ENCODE results near the gene FSCN2. TPM values are rescaled to one million over a fixed set of nuclear protein-coding genes. Genes with fewer than 3 reads are reported as not detected.
"Not testable (repeated sequence)": the region's sequence is repeated elsewhere in the genome, so short reads cannot be mapped to it uniquely, and the experiment has no call there.

FSCN2 gene
- total RNA-seq, 4 donors from 2014 or later: 1.1 to 2.3 (median 1.8) TPM; not detected in 1

DNA sequence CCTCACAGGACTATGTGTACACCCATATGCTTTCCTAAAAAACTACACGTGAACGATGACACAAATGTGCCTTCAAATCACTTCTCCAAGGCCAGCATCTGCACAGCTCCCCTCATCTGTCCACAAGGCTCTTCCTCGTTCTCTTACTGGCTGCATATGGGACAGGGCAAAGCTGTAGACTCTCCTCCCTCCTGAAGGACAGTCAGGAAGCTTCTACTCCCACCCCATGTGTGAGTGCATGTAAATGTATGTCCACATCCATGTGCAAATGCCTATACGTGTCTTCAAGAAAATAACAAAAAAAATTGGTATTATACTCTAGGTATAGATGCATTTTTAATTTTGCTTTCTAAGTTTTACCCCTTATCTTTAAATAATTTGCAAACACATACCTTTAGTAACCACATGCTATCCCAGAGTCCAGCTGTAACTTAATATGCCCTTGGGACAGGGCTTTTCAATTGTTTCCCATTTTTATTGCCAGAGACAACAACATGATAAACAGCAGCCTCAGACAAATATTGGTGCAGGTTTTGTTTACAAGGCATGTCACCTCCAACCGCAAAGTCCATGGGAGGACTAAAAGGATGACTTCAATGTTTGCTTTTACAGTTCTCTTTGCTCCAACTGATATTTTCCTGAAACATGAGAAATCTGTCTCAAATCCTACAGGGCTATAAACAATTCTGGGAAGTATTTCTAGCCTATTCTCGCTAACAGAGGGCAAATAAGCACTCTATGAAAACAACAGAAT, 55.6 kb downstream of the FSCN2 start:
- no peaks in the 10 kb centered on the region for H3K27me3 ChIP-seq
- WGBS, 2 donors: 85 to 87% methylated on average over 6 of the region's 6 CpGs
- no peak overlapping the region for H3K27ac ChIP-seq
- no peaks in the 10 kb centered on the region for H3K4me1 ChIP-seq
- H3K4me3 ChIP-seq: no peak overlapping the region
- TF ChIP-seq POLR2A (IDR thresholded peaks at IDR 0.05): no peak
- TF ChIP-seq, protein P1, sequence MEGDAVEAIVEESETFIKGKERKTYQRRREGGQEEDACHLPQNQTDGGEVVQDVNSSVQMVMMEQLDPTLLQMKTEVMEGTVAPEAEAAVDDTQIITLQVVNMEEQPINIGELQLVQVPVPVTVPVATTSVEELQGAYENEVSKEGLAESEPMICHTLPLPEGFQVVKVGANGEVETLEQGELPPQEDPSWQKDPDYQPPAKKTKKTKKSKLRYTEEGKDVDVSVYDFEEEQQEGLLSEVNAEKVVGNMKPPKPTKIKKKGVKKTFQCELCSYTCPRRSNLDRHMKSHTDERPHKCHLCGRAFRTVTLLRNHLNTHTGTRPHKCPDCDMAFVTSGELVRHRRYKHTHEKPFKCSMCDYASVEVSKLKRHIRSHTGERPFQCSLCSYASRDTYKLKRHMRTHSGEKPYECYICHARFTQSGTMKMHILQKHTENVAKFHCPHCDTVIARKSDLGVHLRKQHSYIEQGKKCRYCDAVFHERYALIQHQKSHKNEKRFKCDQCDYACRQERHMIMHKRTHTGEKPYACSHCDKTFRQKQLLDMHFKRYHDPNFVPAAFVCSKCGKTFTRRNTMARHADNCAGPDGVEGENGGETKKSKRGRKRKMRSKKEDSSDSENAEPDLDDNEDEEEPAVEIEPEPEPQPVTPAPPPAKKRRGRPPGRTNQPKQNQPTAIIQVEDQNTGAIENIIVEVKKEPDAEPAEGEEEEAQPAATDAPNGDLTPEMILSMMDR (IDR thresholded peaks at IDR 0.05): no peak
- no peak for DNase-seq
- H3K36me3 ChIP-seq: peaks cover 28 to 98% (median 55%) of the 10 kb centered on the region in 3 donors
- intact Hi-C loops (cut with DNase I): no loop called here
- no peaks in the 10 kb centered on the region for H3K9me3 ChIP-seq

DNA sequence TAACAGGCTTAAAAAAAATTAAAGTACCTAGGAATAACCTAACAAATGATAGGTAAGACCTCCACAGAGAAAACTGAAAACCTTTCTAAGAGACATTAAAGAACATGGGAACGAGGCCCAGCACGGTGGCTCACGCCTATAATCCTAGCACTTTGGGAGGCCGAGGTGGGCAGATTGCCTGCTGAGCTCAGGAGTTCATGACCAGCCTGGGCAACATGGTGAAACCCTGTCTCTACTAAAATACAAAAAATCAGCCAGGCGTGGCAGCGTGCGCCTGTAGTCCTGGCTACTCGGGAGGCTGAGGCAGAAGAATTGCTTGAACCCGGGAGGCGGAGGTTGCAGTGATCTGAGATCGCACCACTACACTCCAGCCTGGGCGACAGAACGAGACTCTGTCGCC, 56.6 kb downstream of the FSCN2 start:
- H3K27me3 ChIP-seq; H3K4me1 ChIP-seq; intact Hi-C loops (cut with DNase I); H3K4me3 ChIP-seq; H3K9me3 ChIP-seq; H3K27ac ChIP-seq; DNase-seq: not testable (repeated sequence)
- H3K36me3 ChIP-seq: peaks cover 25 to 98% (median 62%) of the 10 kb centered on the region in 3 donors
- WGBS, 2 donors: 96 to 100% methylated on average over 4 to 13 of the region's 14 CpGs

DNA sequence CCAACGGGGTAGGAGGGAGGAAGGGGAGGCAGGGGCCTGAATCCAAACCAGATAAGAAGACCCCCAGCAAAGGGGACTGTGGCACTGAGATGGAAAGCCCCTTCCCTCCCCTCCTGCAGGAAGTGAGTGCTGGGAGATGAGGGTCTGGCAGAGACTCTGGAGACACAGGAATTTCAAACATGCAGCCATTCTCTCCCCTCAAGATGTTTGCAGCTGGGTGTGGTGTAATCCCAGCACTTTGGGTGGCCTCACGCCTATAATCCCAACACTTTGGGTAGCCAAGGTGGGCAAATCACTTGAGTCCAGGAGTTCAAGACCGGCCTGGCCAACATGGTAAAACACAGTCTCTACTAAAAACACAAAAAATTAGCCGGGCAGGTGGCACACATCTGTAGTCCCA, 57.9 kb downstream of the FSCN2 start:
- Histone ChIP-seq H3K9me3 (no peaks in the 10 kb centered on the region), H3K4me3 (no peak overlapping the region), H3K27me3 (no peaks in the 10 kb centered on the region), H3K36me3 (peaks cover 18 to 99% (median 70%) of the 10 kb centered on the region in 3 donors), H3K27ac (no peak overlapping the region), H3K4me1 (no peaks in the 10 kb centered on the region)
- DNase-seq: no peak
- intact Hi-C loops (cut with DNase I): no loop called here
- TF ChIP-seq, protein P1 (IDR thresholded peaks at IDR 0.05): no peak
- no peak for TF ChIP-seq POLR2A (IDR thresholded peaks at IDR 0.05)
- WGBS, 2 donors: 87 to 100% methylated on average over 1 to 4 of the region's 4 CpGs

Small RNA genes lying within 50 kb of the gene (small RNA-seq; reads per million reads assigned to genes)
- 0 reads per million in 4 donors for gene RF00019

Other genes starting within 250 kb of the FSCN2 start
- gene SLC38A10, start 233.1 kb upstream of the FSCN2 start, total RNA-seq: 10 to 100 TPM; 37.8 to 49.8 (median 45.3) TPM
- 10 to 100 TPM in 1 of 4 donors, 1 to 10 TPM in 3; 3.8 to 10.6 (median 5.4) TPM for gene BAHCC1, start 132.9 kb upstream of the FSCN2 start, total RNA-seq
- gene ACTG1, start 15.6 kb upstream of the FSCN2 start, total RNA-seq: 1,000 to 10,000 TPM; 3,349 to 6,664 (median 4,433) TPM
- gene FAAP100, start 24.0 kb downstream of the FSCN2 start, total RNA-seq: 10 to 100 TPM; 17.3 to 32.2 (median 26.1) TPM
- gene NPLOC4, start 108.7 kb downstream of the FSCN2 start, total RNA-seq: 10 to 100 TPM; 49.0 to 80.9 (median 62.4) TPM
- gene TSPAN10, start 108.8 kb downstream of the FSCN2 start, total RNA-seq: 1 to 10 TPM in 1 of 4 donors, under 1 TPM in 2, not detected in 1; 0.19 to 2.1 (median 0.72) TPM
- not detected for gene PDE6G, start 128.2 kb downstream of the FSCN2 start, total RNA-seq
- gene OXLD1, start 138.2 kb downstream of the FSCN2 start, total RNA-seq: 10 to 100 TPM; 17.6 to 54.5 (median 37.4) TPM
- gene CCDC137, start 138.4 kb downstream of the FSCN2 start, total RNA-seq: 10 to 100 TPM; 18.2 to 25.6 (median 21.4) TPM
- 10 to 100 TPM; 19.1 to 34.3 (median 27.9) TPM for gene ARL16, start 155.4 kb downstream of the FSCN2 start, total RNA-seq
- gene HGS, start 155.6 kb downstream of the FSCN2 start, total RNA-seq: 10 to 100 TPM; 48.2 to 86.8 (median 84.0) TPM
- gene MRPL12, start 175.0 kb downstream of the FSCN2 start, total RNA-seq: 100 to 1,000 TPM in 1 of 4 donors, 10 to 100 TPM in 3; 69.6 to 115 (median 79.9) TPM
- 10 to 100 TPM; 23.3 to 49.3 (median 37.1) TPM for gene SLC25A10, start 183.9 kb downstream of the FSCN2 start, total RNA-seq

Data from esophagus squamous epithelium (tissue), 5 donors.